Common myeloid progenitor, CD34-positive (primary cell): ENCODE results near the gene ZYX.

Experiments used
- CTCF ChIA-PET: fragments of 350-600 bp; sonication (Branson Sonifier 250); formaldehyde crosslinking; loops from one replicate; lab custom pipeline; 2021; ENCODE audit warnings: antibody characterized with exemption; lab: Charles Lee
- POLR2A ChIA-PET: fragments of 350-600 bp; sonication (Branson Sonifier 250); formaldehyde crosslinking; loops from one replicate; lab custom pipeline; 2021; ENCODE audit warnings: antibody characterized with exemption; lab: Charles Lee
- DNase-seq, 3 donors: peaks; one replicate each; pipeline versions ENCODE4 v3.0.0 to v3.0.0-alpha.2; 2013
- H3K27ac ChIP-seq, 2 experiments: 1 replicate in 1 of 2; 2 replicates in 1 of 2; pipeline ENCODE4 v1.7.0; 2013; ENCODE audit warnings: inconsistent platforms in 2 of 2, low read length in 2 of 2, mild to moderate bottlenecking in 2 of 2, low read depth in 1 of 2, moderate library complexity in 1 of 2; ENCODE audit not compliant: severe bottlenecking in 2 of 2, insufficient read depth in 1 of 2, poor library complexity in 1 of 2
- H3K27me3 ChIP-seq, 5 experiments: replicated peaks in 2 of 5; 1 replicate in 3 of 5; 2 replicates in 2 of 5; pipeline versions ENCODE4 v1.6.1 to v1.7.0; 2013; ENCODE audit warnings: low read length in 4 of 5, mild to moderate bottlenecking in 2 of 5, moderate library complexity in 2 of 5, inconsistent platforms in 1 of 5; ENCODE audit not compliant: insufficient read depth in 5 of 5, control insufficient read depth in 4 of 5
- H3K36me3 ChIP-seq, 4 experiments: 1 replicate in 2 of 4; 2 replicates in 2 of 4; pipeline versions ENCODE4 v1.6.1 to v1.7.0; 2013; ENCODE audit warnings: low read length in 3 of 4, control low read depth in 1 of 4, mild to moderate bottlenecking in 1 of 4; ENCODE audit not compliant: control insufficient read depth in 4 of 4, insufficient read depth in 4 of 4
- H3K4me1 ChIP-seq, 4 experiments: 1 replicate in 3 of 4; 2 replicates in 1 of 4; pipeline versions ENCODE4 v1.6.1 to v1.7.1; 2013; ENCODE audit warnings: low read length in 3 of 4, mild to moderate bottlenecking in 3 of 4, control low read depth in 1 of 4, inconsistent platforms in 1 of 4, moderate library complexity in 1 of 4; ENCODE audit not compliant: control insufficient read depth in 4 of 4, insufficient read depth in 4 of 4; ENCODE audit errors: control extremely low read depth in 1 of 4
- H3K4me3 ChIP-seq, 7 experiments: 1 replicate in 4 of 7; 2 replicates in 3 of 7; pipeline versions ENCODE4 v1.5.1 to v1.7.0; 2013; ENCODE audit warnings: mild to moderate bottlenecking in 7 of 7, low read length in 6 of 7, moderate library complexity in 6 of 7, inconsistent platforms in 2 of 7, low read depth in 2 of 7, control low read depth in 1 of 7; ENCODE audit not compliant: insufficient read depth in 4 of 7, control insufficient read depth in 1 of 7; ENCODE audit errors: extremely low read depth in 1 of 7
- H3K9me3 ChIP-seq, 5 experiments: 1 replicate in 4 of 5; 2 replicates in 1 of 5; pipeline versions ENCODE4 v1.6.1 to v1.7.1; 2013; ENCODE audit warnings: low read length in 4 of 5, mild to moderate bottlenecking in 2 of 5, inconsistent platforms in 1 of 5, low read depth in 1 of 5, moderate library complexity in 1 of 5; ENCODE audit not compliant: control insufficient read depth in 4 of 5, insufficient read depth in 2 of 5; ENCODE audit errors: control extremely low read depth in 1 of 5
- WGBS: methylation state at CpG from one replicate; pipeline ENCODE4 v1.1.5; 2013; ENCODE audit not compliant: insufficient coverage; 5-methylcytosine and 5-hydroxymethylcytosine counted together

Gene ZYX

GRCh38 chr7:143393267-143394041 is 12.3 kb downstream of the ZYX start:
- POLR2A ChIA-PET, result interaction anchor here (0.7 to 1.5 kb wide), 3 partner anchors 9 to 78 kb away, joined by 4 to 5 read pairs (median 4); no protein-coding TSS in a partner anchor
- peaks cover 0 to 33% (median 28%) of the 10 kb centered on the region in 4 experiments for H3K4me1 ChIP-seq
- WGBS, result 89% methylated on average over 11 of the region's 14 CpGs

GRCh38 chr7:143394068-143394467 is 12.9 kb downstream of the ZYX start:
- CTCF ChIA-PET, result interaction anchor here (0.6 to 6.9 kb wide), 6 partner anchors 11 to 155 kb away, joined by 3 to 40 read pairs (median 12); partner anchors contain the start of gene EPHA1
- H3K27ac ChIP-seq, result no peak overlapping the region
- no peaks in the 10 kb centered on the region for H3K27me3 ChIP-seq
- no peaks in the 10 kb centered on the region for H3K9me3 ChIP-seq
- peaks cover 0 to 33% (median 28%) of the 10 kb centered on the region in 4 experiments for H3K4me1 ChIP-seq
- POLR2A ChIA-PET, result interaction anchor here (1.1 to 1.5 kb wide), 2 partner anchors 10 to 14 kb away, joined by 4 read pairs; no protein-coding TSS in a partner anchor
- WGBS, result 93% methylated on average over 4 of the region's 6 CpGs
- H3K4me3 ChIP-seq, result no peak overlapping the region
- DNase-seq, result no peak
- peaks cover 11 to 48% (median 24%) of the 10 kb centered on the region in 4 experiments for H3K36me3 ChIP-seq

More at GRCh38 chr7:143393267-143394041, 12.3 kb downstream of the ZYX start:
- Histone ChIP-seq H3K9me3 (no peaks in the 10 kb centered on the region), H3K36me3 (peaks cover 17 to 55% (median 30%) of the 10 kb centered on the region in 4 experiments), H3K4me3 (no peak overlapping the region), H3K27me3 (no peaks in the 10 kb centered on the region), H3K27ac (no peak overlapping the region)
- CTCF ChIA-PET, result interaction anchor here (0.8 to 6.9 kb wide), 9 partner anchors 10 to 161 kb away, joined by 3 to 38 read pairs (median 5); partner anchors contain the start of gene EPHA1
- no peak for DNase-seq

- ChIA-PET CTCF (interaction anchor here (1.0 to 6.9 kb wide), 10 partner anchors 9 to 156 kb away, joined by 3 to 40 read pairs (median 6); partner anchors contain the start of gene EPHA1), POLR2A (interaction anchor here (0.9 to 1.7 kb wide), 5 partner anchors 9 to 15 kb away, joined by 3 to 8 read pairs (median 4); partner anchors contain the start of gene ZYX)
These were observed 13.6 kb downstream of the ZYX start for GRCh38 chr7:143394777-143395176.

GRCh38 chr7:143395187-143396149 is 14.3 kb downstream of the ZYX start:
- H3K4me3 ChIP-seq, result peak overlapping the region in 3 of 7 experiments; percentile 26
- WGBS, result 31% methylated on average over 20 of the region's 21 CpGs
- CTCF ChIA-PET, result interaction anchor here (0.8 to 6.9 kb wide), 15 partner anchors 9 to 155 kb away, joined by 3 to 40 read pairs (median 5); partner anchors contain the start of gene EPHA1
- peaks cover 5 to 38% (median 13%) of the 10 kb centered on the region in 4 experiments for H3K36me3 ChIP-seq
- H3K27ac ChIP-seq, result no peak overlapping the region
- no peaks in the 10 kb centered on the region for H3K9me3 ChIP-seq
- no peaks in the 10 kb centered on the region for H3K27me3 ChIP-seq
- H3K4me1 ChIP-seq, result peaks cover 0 to 33% (median 27%) of the 10 kb centered on the region in 4 experiments
- DNase-seq, result peak; percentile 70 to 91 (median 90)
- POLR2A ChIA-PET, result interaction anchor here (0.9 to 1.7 kb wide), 6 partner anchors 9 to 16 kb away, joined by 3 to 8 read pairs (median 4); partner anchors contain the start of gene ZYX

More at GRCh38 chr7:143394777-143395176, 13.6 kb downstream of the ZYX start:
- Histone ChIP-seq H3K9me3 (no peaks in the 10 kb centered on the region), H3K4me3 (peak overlapping the region in 3 of 7 experiments; percentile 26), H3K27me3 (no peaks in the 10 kb centered on the region), H3K36me3 (peaks cover 9 to 45% (median 17%) of the 10 kb centered on the region in 4 experiments), H3K4me1 (peaks cover 0 to 33% (median 27%) of the 10 kb centered on the region in 4 experiments), H3K27ac (no peak overlapping the region)
- DNase-seq, result peak in 1 of 3 donors; percentile 42
- WGBS, result 56% methylated on average over 5 of the region's 6 CpGs

- Histone ChIP-seq H3K4me1 (peaks cover 0 to 32% (median 27%) of the 10 kb centered on the region in 4 experiments), H3K9me3 (no peaks in the 10 kb centered on the region), H3K36me3 (peaks cover 5 to 31% (median 8%) of the 10 kb centered on the region in 4 experiments), H3K27ac (no peak overlapping the region), H3K27me3 (no peaks in the 10 kb centered on the region), H3K4me3 (peak overlapping the region in 1 of 7 experiments; percentile 26)
- no peak for DNase-seq
- POLR2A ChIA-PET, result interaction anchor here (1.2 to 1.7 kb wide), 2 partner anchors 9 to 10 kb away, joined by 5 to 8 read pairs; no protein-coding TSS in a partner anchor
- WGBS, result 74% methylated on average over 6 of the region's 7 CpGs
- CTCF ChIA-PET, result interaction anchor here (0.8 to 6.9 kb wide), 13 partner anchors 10 to 155 kb away, joined by 3 to 40 read pairs (median 5); partner anchors contain the start of gene EPHA1
These were observed 15.0 kb downstream of the ZYX start for GRCh38 chr7:143396182-143396581.
